HUDEP-2 (cell line): Measurements from ENCODE around the gene TMEM131L.
"Not testable (repeated sequence)": the region's sequence is repeated elsewhere in the genome, so short reads cannot be mapped to it uniquely, and the experiment has no call there.

Experiments used
- DNase-seq, 76 experiments: peaks; one replicate each; lab custom pipeline; 2025; ENCODE audit not compliant: unreplicated experiment in 76 of 76; lab: John Stamatoyannopoulos, UW

The TMEM131L gene

DNA sequence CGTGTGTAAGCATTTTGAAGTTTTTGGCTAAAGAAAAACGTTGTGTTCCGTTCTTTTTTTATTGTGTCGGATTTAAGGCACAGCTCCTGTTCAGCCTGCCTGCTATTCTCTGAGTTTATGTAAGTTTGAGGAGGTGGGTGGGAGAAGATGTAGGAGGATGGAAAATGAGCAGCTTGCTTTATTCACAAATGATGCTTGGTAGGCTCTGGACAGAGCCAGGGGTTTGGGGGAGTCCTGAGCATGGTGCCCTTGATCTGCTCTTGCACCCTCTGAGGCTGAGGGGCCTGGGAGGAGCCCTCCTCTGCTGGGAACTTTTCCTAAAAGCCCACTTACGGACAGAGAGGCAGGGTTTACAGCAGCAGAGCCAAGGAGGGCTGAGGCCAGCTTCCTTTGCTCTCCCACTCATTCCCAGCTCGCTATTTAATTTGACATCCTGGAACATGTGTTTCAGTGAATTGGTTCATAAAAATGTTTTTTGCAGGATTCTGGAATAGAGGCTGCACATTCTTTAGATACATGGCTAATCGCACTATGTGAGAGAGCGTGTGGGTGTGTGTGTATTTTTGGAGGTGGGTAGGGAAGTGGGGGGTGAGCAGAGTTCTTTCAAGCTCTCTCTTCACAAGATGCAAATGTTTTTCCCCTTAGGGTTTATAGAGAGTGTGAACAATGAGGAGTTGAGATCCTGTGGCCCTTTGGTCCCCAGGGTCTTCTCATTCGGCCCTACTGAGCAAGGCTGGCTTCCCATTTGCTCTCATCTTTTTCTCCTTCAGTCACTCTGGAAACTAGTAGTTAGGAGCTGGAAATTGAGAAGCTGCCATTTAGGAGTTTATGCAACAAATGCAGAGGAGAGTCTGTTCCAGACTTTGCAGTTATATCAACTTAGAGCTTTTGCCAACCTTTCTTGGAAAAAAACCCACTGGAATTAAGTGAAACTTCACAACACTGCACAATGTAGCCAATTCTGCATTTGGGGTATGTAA, 32.1 kb downstream of the TMEM131L start:
- DNase-seq, result no peak

DNA sequence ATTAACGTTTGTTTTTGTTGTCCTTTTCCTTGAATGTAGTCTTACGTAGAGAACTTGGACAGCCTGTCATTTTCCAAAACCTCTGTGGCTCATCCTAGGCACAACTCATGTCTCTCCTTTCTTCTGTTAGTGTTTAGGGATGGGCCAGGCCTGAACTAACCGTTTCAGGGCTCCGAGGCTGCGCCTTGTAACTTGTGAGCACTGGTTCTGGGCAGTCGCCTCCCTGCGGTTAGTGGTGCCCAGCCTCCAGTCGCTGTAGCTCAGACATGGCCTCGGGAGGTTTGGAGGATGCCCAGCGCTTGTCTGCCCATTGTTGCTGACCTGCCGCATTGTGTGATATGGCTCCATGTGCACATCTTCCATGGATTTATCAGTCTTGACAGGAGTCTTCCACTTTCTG, 32.8 kb downstream of the TMEM131L start:
- no peak for DNase-seq

DNA sequence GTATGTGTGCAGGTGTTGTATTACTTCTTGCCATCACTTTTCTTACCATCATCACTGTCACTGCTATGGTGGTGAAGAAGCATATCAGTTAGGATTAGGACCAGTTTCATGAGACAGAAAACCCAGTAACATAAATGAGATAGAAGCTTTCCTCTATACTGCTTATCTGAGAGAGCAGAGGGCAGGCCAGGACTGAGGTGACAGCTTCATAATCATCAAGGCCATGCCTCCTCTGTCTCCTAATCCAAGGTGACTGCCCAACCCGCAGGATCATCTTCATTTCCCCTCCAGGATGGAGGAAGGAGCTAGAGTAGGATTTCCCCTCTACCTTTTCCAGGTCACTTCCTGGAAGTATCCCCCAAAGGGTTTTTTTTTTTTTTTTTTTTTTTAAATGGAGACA, 35.4 kb downstream of the TMEM131L start:
- peak in 50 of 76 experiments; percentile 1 to 53 (median 16) for DNase-seq

- no peak for DNase-seq
Observed at GRCh38 chr4:153502584-153502983, 36.4 kb downstream of the TMEM131L start.

DNA sequence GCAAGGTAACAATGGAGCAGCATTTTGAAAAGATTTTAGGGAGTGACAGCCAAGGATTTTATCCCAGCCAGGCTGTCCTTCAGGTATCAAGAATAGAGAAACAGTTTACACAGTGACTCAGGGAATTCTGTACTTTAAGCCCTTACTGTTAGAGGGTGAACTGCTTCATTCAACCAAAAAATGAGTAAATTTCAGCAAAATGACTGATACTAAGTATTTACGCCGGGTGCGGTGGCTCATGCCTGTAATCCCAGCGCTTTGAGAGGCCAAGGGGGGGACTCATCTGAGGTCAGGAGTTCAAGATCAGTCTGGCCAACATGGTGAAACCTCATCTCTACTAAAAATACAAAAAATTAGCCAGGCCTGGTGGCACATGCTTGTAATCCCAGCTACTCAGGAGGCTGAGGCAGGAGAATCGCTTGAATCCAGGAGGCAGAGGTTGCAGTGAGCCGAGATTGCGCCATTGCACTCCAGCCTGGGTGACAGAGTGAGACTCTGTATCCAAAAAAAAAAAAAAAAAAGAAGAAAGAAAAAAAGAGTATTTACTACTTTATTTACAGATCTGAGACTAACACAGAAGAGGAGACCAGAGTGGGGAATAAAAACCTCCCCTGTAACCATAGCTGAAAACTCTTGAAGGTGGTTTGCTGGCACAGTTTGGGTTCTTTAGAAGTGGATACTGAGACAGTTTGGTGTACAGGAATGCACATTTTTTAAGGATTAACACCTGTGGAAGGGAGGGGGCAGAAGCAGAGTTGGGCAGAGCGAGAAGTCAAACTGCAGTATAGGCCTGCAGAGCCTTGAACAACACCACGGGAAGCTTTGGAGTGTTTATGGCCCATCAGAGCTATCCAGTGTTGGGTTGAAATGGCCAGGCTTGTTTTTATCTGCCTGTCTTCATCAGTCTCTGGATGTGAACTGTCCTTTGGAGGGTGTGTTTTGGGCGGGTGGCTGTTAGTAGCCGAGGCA, 40.5 kb downstream of the TMEM131L start:
- peak in 30 of 76 experiments; percentile 1 to 46 (median 14) for DNase-seq

DNA sequence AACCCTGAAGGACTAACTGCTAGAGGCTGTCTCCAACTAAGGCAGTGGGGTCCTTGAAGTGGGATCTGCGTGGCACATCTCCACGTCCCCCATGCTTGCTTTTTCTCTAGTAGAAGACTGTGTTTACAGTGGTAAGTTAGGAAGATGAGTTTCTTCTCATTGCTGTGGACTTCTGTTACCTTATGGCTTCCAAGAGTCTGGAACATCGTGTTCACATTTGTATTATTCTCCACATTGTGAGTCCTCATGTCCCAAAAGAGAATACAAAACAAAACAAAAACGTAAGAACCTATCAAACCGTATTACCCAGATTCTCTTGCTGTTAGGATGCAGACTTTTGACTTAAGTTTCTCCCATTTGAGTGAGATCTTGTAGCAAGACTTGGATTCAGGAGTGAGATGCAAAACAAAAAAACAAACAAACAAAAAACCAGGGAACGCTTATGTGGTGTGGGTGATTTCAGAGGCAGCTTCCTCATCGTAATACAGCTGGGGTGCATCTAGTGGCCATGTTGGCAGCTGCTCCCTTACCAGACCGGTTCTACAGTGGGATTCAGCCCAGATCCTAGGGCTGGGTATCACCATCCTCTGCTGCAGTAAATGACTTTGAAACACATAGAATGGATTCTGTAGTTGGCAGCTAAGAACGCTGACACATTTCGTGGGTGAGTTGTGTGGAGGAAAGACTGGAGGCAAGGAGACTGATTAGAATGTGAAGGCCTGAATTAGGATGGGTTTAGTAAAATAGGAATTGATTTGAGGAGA, 41.3 kb downstream of the TMEM131L start:
- DNase-seq, result peak in 1 of 76 experiments; percentile 5

DNA sequence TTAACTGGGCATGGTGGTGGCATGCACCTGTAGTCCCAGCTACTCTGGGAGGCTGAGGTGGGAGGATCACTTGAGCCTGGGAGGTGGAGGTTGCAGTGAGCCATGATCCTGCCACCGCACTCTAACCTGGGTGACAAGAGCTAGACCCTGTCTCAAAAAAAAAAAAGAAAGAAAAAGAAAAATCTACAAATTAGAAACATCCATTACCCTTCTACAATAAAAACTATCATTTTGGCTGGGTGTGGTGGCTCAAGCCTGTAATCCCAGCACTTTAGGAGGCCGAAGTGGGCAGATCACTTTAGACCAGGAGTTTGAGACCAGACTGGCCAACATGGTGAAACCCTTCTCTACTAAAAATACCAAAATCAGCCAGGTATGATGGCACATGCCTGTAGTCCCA, 43.1 kb downstream of the TMEM131L start:
- not testable (repeated sequence) for DNase-seq

DNA sequence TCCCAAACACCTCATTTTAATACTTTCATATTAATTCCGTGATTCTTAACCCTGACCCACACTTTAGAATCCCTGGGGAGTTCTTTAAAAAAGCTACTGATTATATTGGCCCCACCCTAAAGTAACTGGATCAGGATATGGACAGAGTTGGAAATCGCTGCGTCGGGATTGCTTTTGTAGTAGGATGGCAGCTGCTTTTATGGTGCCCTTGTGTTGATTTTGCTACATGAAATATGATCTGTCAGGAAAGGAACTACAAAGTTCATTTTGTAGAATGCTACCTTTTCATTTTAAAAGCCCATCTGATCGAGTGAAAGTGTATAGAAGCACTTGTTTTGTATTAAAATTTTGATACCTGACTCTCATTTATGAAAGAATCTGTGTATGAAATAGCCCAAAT, 43.6 kb downstream of the TMEM131L start:
- DNase-seq, result no peak

DNA sequence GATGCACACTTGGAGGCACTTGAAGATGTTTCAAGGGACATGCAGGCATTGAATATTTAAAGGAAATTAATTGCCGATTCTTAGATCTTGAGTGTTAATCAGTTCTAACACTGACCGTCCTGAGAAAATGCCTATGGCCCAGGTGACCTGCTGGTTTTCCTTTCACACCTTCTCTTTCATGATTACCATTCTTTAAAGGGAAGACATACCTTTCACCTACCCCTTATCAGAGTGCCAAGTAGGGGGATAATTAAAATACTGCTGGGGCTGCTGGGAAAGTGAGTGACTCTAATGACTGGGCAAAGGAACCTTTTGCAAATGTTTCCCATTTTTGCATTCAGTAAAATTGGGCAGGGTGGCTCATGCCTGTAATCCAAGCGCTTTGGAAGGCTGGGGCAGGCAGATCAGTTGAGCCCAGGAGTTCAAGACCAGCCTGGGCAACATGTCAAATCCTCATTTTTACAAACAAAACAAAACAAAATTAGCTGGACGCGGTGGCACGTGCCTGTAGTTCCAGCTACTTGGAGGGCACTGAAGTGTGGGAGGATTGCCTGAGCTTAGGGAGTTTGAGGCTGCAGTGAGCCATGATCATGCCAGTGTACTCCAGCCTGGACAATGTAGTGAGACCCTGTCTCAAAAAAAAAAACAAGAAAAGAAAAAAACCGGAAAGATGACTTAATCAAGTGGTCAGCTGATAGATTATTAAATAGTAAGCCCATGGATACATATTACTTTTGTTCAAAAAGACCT, 44.3 kb downstream of the TMEM131L start:
- no peak for DNase-seq

GRCh38 chr4:153511104-153511503, 44.9 kb downstream of the TMEM131L start:
- no peak for DNase-seq

DNA sequence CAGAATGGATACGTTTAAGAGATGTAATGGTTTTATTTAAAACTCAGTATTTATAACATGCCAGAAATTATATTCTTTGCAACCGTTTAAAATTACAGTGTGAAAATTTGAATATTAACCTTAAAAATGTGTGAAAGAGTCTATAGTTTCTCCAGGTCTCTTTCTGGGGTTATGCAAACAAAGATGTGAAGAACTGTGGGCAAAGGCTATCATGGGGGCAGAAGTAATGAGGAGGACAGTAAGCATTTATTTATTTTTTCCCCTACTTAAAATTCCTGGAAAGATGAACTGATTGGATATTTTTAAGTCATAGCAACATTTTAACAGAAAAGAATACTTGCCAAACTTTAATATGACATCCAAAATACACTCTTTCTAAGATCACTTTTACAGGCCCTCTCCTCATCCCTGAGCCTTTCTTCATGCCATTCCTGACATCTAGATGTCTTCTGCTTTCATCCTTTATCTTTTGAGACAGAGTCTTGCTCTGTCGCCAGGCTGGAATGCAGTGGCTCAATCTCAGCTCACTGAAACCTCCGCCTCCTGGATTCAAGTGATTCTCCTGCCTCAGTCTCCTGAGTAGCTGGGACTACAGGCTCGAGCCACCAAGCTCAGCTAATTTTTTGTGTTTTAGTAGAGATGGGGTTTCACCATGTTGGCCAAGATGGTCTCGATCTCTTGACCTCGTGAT, 46.1 kb downstream of the TMEM131L start:
- no peak for DNase-seq

- DNase-seq, result no peak
Observed at GRCh38 chr4:153512952-153513500, 46.9 kb downstream of the TMEM131L start.

DNA sequence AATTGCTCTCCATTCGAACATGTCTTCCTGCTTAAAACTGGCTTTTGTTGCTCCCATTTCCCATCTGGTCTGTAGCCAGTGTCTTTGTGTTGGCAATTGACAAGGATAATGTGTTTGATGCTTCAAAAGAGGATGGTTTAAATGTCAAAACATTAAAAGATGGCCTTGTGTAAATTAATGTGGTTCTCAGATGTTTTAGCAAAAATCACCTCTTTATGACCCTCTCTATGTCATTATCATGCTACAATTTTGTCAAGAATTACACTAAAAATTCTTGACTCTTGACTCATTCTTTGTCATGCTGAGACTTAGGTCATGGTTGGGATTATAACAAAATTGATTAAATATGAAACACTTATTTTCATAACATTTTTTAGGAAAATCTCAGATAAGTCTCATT, 47.4 kb downstream of the TMEM131L start:
- DNase-seq, result no peak

DNA sequence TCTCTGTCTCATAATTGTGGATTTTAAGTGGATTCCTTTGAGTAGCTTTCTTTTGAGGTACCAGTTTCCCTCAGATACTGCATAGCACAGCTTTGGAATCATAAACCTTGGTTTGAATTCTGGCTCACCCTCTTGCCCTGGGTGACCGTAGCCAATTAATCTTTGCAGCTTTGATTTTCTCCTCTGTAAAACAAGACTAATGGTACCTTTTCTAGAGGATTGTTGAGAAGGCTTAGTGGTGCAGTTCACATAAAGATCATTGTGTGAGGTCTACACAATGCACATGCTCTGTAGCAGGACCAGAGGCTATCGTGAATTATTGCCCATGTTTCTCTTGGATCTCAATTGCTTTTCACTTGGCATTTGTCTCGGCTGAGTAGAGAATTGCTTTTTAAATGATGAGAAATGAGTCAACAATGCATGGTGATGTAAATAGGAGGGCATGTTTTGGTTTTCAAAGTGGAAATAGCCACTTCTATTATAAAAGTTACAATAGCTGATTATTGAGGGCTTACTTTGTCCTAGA, 47.9 kb downstream of the TMEM131L start:
- no peak for DNase-seq

GRCh38 chr4:153514688-153515426, 48.7 kb downstream of the TMEM131L start:
- no peak for DNase-seq

GRCh38 chr4:153517159-153517558, 51.0 kb downstream of the TMEM131L start:
- DNase-seq, result no peak

- DNase-seq, result no peak
Observed at GRCh38 chr4:153518001-153518400, 51.8 kb downstream of the TMEM131L start.
